ENCODE data around the gene CDK5RAP1. TPM values are rescaled to one million over a fixed set of nuclear protein-coding genes. Genes with fewer than 3 reads are reported as not detected.

Gene CDK5RAP1
- total and polyA plus RNA-seq, 9 of the 15 experiments (the other 6 are each of a cell fraction or from before 2014, with no cell fraction given), result 41.6 to 127 (median 58.3) TPM

- TF ChIP-seq BCLAF1 (IDR thresholded peaks at IDR 0.05; ENCODE audit: borderline replicate concordance in 1 of 2, control insufficient read depth in 1 of 2, low read depth in 2 of 2, low read length in 1 of 2) (no peak), ATF3 (IDR thresholded peaks at IDR 0.05) (no peak), ATF3 (CRISPR knock-in tag; conservative IDR thresholded peaks at IDR 0.05) (no peak)
These were observed 76.0 kb downstream of the CDK5RAP1 start (continued) for GRCh38 chr20:33325350-33325749.

- CTCF ChIA-PET (ENCODE audit: low intra/inter-chr PET ratio), result no interaction called here
- 13% methylated on average over 8 of the region's 8 CpGs for WGBS (ENCODE audit: insufficient coverage, low coverage, missing lambda C conversion rate)
- Histone ChIP-seq H3K36me3 (ENCODE audit: control insufficient read depth, insufficient read depth, low read length) (no peaks in the 10 kb centered on the region), H3K79me2 (ENCODE audit: control insufficient read depth, insufficient read depth, low read length) (no peaks in the 10 kb centered on the region), H4K20me1 (replicated peaks; ENCODE audit: control insufficient read depth, insufficient read depth, low read length) (0 out of 2 replicates have a peak, but pooled peaks cover 5% of the 10 kb centered on the region), H3K9ac (ENCODE audit: insufficient read depth in 1 of 2, low read depth in 2 of 2, low read length in 2 of 2) (no peak overlapping the region), H3K4me2 (ENCODE audit: insufficient read depth, low read length) (no peak overlapping the region), H3K27ac (ENCODE audit: extremely low read depth, low read depth, low read length) (no peak overlapping the region), H3K4me3 (no peak overlapping the region), H3K9me3 (replicated peaks; ENCODE audit: control insufficient read depth, insufficient read depth, low read depth, low read length) (no peaks in the 10 kb centered on the region), H3K9me1 (ENCODE audit: control insufficient read depth, insufficient read depth, low read length) (no peaks in the 10 kb centered on the region), H3K27me3 (ENCODE audit: control insufficient read depth in 2 of 2, insufficient read depth in 2 of 2, low read length in 2 of 2) (peaks cover 32 to 80% of the 10 kb centered on the region in 2 experiments), H2AFZ (ENCODE audit: low read depth, low read length) (no peak overlapping the region), H3K4me1 (replicated peaks in 1 of 2; ENCODE audit: control insufficient read depth in 2 of 2, insufficient read depth in 2 of 2, low read length in 2 of 2) (no peaks in the 10 kb centered on the region)
- no peak for TF ChIP-seq PPARD (CRISPR knock-in tag; IDR thresholded peaks at IDR 0.05)
- no peak for TF ChIP-seq UBTF (IDR thresholded peaks at IDR 0.05; ENCODE audit: borderline replicate concordance in 1 of 2, low read depth in 2 of 2, low read length in 2 of 2)
- TF ChIP-seq ASH1L (IDR thresholded peaks at IDR 0.05; ENCODE audit: borderline replicate concordance, low read depth, partially characterized antibody), result no peak
- TF ChIP-seq BHLHE40 (IDR thresholded peaks at IDR 0.05; ENCODE audit: low read length), result no peak
- TF ChIP-seq TFAP4 (CRISPR knock-in tag; IDR thresholded peaks at IDR 0.05; ENCODE audit: borderline replicate concordance), result no peak
- TF ChIP-seq SMC3 (conservative IDR thresholded peaks at IDR 0.05; ENCODE audit: insufficient read depth, low read depth, low read length), result no peak
- no peak for TF ChIP-seq ZNF121 (CRISPR knock-in tag; conservative IDR thresholded peaks at IDR 0.05)
- no peak for TF ChIP-seq PHF21A (IDR thresholded peaks at IDR 0.05; ENCODE audit: borderline replicate concordance, low read depth)
- no peak for TF ChIP-seq TRIM28 (IDR thresholded peaks at IDR 0.05)
- DNase-seq (ENCODE audit: extremely low read depth in 1 of 4, low spot score in 3 of 4) (no peak), ATAC-seq (no peak), FAIRE-seq (no peak)
- POLR2A ChIA-PET, result no interaction called here
- in situ Hi-C loops (cut with MboI), result no loop called here
- intact Hi-C loops (cut with micrococcal nuclease), result no loop called here
- no TSS peak for BruUV-seq (replicated peaks)
These were observed 78.1 kb downstream of the CDK5RAP1 start for GRCh38 chr20:33323236-33323635.
